A673 (cell line): ENCODE measurements around the gene MIPOL1. TPM values are rescaled to one million over a fixed set of nuclear protein-coding genes. Genes with fewer than 3 reads are reported as not detected.

ENCODE experiments used
- BruUV-seq: library from RNA; stranded (reverse); fragments of 400-500 nt; replicated peaks from 2 replicates; lab custom pipeline; 2021; lab: Mats Ljungman, UMichigan
- CTCF ChIA-PET: fragments of 300-600 bp; sonication (Branson Sonifier 250); formaldehyde crosslinking; loops from one replicate; lab custom pipeline; 2022; ENCODE audit warnings: antibody characterized with exemption; lab: Charles Lee
- POLR2A ChIA-PET: fragments of 300-600 bp; sonication (Branson Sonifier 250); formaldehyde crosslinking; loops from one replicate; lab custom pipeline; 2022; ENCODE audit warnings: antibody characterized with exemption; ENCODE audit not compliant: low non-redundant PET; lab: Charles Lee
- DNase-seq: peaks from one replicate; pipeline ENCODE4 v3.0.0-alpha.2; 2015; ENCODE audit warnings: low spot score
- H3K27ac ChIP-seq: fragments of 200-600 bp; sonication (generic); 2 replicates; pipeline ENCODE4 v1.5.1; 2016; ENCODE audit warnings: mixed run types, low read depth, mild to moderate bottlenecking, mixed read lengths, antibody characterized with exemption, low read length; ENCODE audit not compliant: poor library complexity, severe bottlenecking
- H3K27me3 ChIP-seq: fragments of 200-600 bp; sonication (generic); replicated peaks from 2 replicates; pipeline ENCODE4 v1.6.1; 2017; ENCODE audit warnings: mixed run types, low read depth, mild to moderate bottlenecking, mixed read lengths, antibody characterized with exemption, low read length; ENCODE audit not compliant: insufficient read depth, poor library complexity
- H3K36me3 ChIP-seq: fragments of 200-600 bp; sonication (generic); 2 replicates; pipeline ENCODE4 v1.6.1; 2016; ENCODE audit warnings: mixed run types, mild to moderate bottlenecking, mixed read lengths, antibody characterized with exemption, low read length; ENCODE audit not compliant: insufficient read depth, poor library complexity, severe bottlenecking
- H3K4me1 ChIP-seq: fragments of 200-600 bp; sonication (generic); 2 replicates; pipeline ENCODE4 v1.6.1; 2017; ENCODE audit warnings: mixed run types, mild to moderate bottlenecking, mixed read lengths, antibody characterized with exemption, low read length; ENCODE audit not compliant: insufficient read depth, poor library complexity, severe bottlenecking
- H3K4me3 ChIP-seq: fragments of 200-600 bp; sonication (generic); 2 replicates; pipeline ENCODE4 v1.5.1; 2016; ENCODE audit warnings: low read depth, mixed run types, mild to moderate bottlenecking, mixed read lengths, low read length; ENCODE audit not compliant: poor library complexity, severe bottlenecking
- H3K9me3 ChIP-seq: fragments of 200-600 bp; sonication (generic); 2 replicates; pipeline ENCODE4 v1.6.1; 2016; ENCODE audit warnings: mixed run types, low read depth, mild to moderate bottlenecking, mixed read lengths, antibody characterized with exemption, low read length; ENCODE audit not compliant: poor library complexity, severe bottlenecking
- EZH2 ChIP-seq: fragments of 200-600 bp; sonication (generic); IDR thresholded peaks from 2 replicates; pipeline ENCODE4 v1.6.1; 2017; ENCODE audit warnings: borderline replicate concordance, low read depth, mild to moderate bottlenecking, mixed read lengths, antibody characterized with exemption, low read length; ENCODE audit not compliant: poor library complexity, severe bottlenecking
- intact Hi-C: fragments of 100-400 bp; cut with micrococcal nuclease; formaldehyde crosslinking; loops from one replicate; pipeline ENCODE4 v1.10.0; 2022; ENCODE audit not compliant: unreplicated experiment
- total RNA-seq: library from RNA; stranded (reverse); gene quantifications from 2 replicates; pipeline ENCODE4 v1.2.3, GENCODE V29; 2021
- TF ChIP-seq, protein P1 (sequence below): fragments of 300-800, 200-600 bp; sonication (generic); conservative IDR thresholded peaks from 2 replicates; pipeline ENCODE4 v1.5.1; 2017; ENCODE audit warnings: low read depth, mild to moderate bottlenecking, antibody characterized with exemption, low read length, moderate library complexity, mixed read lengths

The MIPOL1 gene
- total RNA-seq, 1 experiment from 2014 or later: 15.0 TPM

DNA sequence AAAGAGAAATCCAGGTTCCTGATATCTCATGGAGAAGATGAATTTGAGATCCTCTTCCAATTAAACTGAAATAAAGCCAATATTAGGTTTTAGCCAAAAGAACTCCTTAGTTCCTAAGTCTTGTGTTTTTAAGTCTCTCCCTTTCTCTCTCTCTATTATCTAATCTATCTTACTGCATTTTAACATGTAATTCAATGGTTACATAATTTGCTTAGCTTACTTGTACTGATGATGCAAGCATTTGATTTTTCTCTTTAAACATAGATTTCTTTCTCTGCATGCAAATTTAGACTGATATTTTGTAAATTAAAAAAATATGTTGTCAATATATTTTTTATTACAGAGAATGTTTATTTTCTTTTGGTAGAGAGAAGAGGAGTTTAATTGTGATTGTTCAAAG lies 78.2 kb downstream of the MIPOL1 start:
- Histone ChIP-seq H3K27ac (no peak overlapping the region), H3K4me1 (no peaks in the 10 kb centered on the region), H3K9me3 (no peaks in the 10 kb centered on the region), H3K36me3 (no peaks in the 10 kb centered on the region), H3K4me3 (no peak overlapping the region), H3K27me3 (no peaks in the 10 kb centered on the region)
- TF ChIP-seq, protein P1, sequence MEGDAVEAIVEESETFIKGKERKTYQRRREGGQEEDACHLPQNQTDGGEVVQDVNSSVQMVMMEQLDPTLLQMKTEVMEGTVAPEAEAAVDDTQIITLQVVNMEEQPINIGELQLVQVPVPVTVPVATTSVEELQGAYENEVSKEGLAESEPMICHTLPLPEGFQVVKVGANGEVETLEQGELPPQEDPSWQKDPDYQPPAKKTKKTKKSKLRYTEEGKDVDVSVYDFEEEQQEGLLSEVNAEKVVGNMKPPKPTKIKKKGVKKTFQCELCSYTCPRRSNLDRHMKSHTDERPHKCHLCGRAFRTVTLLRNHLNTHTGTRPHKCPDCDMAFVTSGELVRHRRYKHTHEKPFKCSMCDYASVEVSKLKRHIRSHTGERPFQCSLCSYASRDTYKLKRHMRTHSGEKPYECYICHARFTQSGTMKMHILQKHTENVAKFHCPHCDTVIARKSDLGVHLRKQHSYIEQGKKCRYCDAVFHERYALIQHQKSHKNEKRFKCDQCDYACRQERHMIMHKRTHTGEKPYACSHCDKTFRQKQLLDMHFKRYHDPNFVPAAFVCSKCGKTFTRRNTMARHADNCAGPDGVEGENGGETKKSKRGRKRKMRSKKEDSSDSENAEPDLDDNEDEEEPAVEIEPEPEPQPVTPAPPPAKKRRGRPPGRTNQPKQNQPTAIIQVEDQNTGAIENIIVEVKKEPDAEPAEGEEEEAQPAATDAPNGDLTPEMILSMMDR: no peak
- TF ChIP-seq EZH2: no peak
- CTCF ChIA-PET: no interaction called here
- intact Hi-C loops: no loop called here
- no TSS peak for BruUV-seq
- no peak for DNase-seq
- POLR2A ChIA-PET: no interaction called here

DNA sequence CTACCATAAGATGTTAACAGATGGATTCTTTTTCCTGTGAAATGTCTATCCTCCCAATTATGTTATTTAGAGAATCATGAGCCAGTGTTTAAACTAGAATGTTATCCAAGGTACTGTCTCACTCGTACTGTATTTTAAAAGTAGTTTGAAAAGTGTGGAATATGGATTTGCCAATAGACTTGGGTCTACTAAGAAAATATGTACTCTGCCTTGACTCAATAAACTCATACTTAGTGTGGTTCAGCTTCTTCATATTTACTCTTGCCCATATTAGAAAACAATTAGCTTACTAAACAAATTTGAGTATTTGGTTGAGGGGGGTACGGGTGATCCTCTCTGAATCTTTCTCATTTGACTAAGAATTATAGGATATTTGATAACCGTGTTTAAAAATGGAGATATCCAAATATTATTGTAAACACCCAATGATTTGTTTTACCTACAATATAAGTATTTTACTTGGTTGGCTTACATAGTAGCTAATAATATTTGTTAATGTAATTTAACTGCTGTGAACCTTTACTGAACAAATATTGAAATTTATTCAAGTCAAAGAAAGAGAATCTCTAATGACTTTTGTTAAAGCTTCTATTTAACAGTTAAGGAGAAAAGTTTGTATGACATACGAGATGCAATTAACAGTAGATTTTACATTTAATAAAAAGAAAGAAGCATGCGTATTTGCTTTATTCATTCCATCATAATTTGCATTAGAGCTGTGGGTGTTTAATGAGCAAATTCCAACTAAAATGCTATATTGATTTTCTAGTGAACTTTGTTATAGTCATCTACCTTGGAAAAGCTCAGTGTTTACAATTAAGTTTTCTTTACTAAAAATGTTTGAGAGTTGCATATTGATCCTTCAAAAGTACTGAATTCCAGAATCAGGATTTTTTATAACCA lies 81.2 kb downstream of the MIPOL1 start:
- TF ChIP-seq, protein P1: no peak
- no peak for TF ChIP-seq EZH2
- ChIA-PET POLR2A (no interaction called here), CTCF (no interaction called here)
- intact Hi-C loops: no loop called here
- no peak for DNase-seq
- Histone ChIP-seq H3K4me3 (no peak overlapping the region), H3K27me3 (no peaks in the 10 kb centered on the region), H3K9me3 (no peaks in the 10 kb centered on the region), H3K4me1 (no peaks in the 10 kb centered on the region), H3K27ac (no peak overlapping the region), H3K36me3 (no peaks in the 10 kb centered on the region)
- BruUV-seq: no TSS peak

DNA sequence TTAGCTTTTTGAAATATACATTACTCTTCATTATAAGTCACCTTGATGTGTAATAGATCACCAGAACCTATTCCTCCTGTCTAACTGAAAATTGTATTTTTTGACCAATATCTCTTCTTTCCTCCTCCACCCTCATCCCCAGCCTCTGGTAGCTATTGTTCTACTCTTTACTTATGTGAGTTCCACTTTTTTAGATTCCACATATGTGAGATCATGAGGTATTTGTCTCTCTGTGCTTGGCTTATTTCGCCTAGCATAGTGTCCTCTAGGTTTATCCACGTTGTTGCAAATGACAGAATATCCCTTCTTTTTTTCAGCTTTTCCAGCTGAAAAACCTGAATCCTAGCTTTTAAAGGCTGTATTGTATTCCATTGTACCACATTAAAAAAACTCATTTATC lies 82.1 kb downstream of the MIPOL1 start:
- ChIA-PET POLR2A (no interaction called here), CTCF (no interaction called here)
- no TSS peak for BruUV-seq
- no peaks in the 10 kb centered on the region for H3K4me1 ChIP-seq
- no peaks in the 10 kb centered on the region for H3K36me3 ChIP-seq
- intact Hi-C loops: no loop called here
- no peak for DNase-seq
- H3K27ac ChIP-seq: no peak overlapping the region
- H3K9me3 ChIP-seq: no peaks in the 10 kb centered on the region
- TF ChIP-seq, protein P1: no peak
- TF ChIP-seq EZH2: no peak
- H3K27me3 ChIP-seq: no peaks in the 10 kb centered on the region
- H3K4me3 ChIP-seq: no peak overlapping the region
